ENCODE data around the gene BACE2.
"Not testable (repeated sequence)": the region's sequence is repeated elsewhere in the genome, so short reads cannot be mapped to it uniquely, and the experiment has no call there.

The BACE2 gene

DNA sequence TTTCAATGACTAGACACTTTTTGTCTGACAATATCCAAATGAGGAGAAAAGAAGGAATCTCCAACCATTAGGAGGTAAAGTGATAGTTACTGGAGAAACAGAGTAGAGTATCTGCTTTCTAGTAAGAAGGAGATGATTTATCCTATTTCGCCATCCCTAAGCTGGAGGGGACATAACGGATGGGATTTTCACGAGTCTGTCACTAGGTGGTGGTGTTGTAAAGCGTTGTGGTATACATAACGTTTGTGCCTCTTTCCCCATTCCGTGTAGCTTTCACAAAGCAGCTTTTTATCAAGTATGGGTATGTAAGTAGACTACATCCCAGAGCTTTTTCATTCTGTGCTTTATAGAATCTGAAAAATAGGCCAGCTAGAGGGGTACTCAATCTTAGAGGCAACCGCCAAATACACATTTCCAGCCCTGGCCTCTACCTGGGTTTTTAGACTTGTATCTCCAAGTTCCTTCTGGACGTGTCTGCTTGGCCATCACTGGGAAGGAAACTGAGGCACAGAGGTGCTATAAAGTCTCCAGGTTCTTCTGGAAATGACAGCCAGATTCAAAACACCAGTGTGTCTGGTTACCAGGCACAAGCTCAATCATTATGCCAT, 115.4 kb downstream of the BACE2 start:
- peak; percentile 79 for DNase-seq

DNA sequence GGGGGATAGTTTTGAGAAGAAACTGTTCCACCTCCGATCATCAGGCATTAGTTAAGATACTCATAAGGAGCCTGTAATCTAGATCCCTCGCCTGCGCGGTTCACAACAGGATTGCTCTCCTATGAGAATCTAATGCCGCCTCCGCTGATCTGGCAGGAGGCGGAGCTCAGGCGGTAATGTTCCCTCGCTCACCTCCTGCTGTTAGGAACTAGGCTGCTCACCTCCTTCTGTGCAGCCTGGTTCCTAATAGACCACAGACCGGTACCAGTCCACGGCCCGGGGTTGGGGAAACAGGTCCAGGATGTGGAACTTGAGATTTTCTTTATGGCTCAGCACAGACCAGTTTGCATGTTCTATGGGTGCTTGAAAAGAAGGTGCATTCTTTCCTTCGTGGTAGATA, 121.5 kb downstream of the BACE2 start:
- DNase-seq = no peak

- no peak for DNase-seq
Measured at GRCh38 chr21:41290106-41290799, 122.3 kb downstream of the BACE2 start.

GRCh38 chr21:41294548-41295231, 126.7 kb downstream of the BACE2 start:
- DNase-seq = peak; percentile 44

DNA sequence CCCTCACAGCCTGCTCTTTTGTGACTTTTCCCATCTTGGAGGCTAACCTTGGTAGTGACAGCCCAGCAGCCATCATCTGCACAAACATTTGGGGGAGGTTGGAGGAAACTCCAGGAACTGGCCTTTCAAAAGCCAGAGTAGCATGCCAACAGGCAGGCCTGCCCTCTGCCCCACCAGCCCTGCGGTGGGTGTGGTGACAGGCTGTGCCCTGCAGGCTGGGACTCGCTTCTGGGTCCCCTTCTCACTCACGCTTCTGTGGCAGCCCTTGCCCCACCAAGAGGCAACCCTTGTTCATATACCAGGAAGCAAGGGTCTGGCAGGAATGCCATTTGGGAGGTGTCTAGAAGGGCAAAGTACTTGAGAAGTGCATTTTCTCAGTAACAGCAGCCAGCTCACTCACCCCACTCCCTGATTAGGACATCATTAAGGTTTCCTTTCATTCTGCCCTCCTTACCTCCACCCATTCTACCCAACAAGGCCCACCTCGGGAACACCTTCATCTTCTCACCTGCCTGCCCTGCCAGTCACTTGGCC, 127.8 kb downstream of the BACE2 start:
- no peak for DNase-seq

GRCh38 chr21:41302976-41303375, 135.0 kb downstream of the BACE2 start:
- DNase-seq = no peak

DNA sequence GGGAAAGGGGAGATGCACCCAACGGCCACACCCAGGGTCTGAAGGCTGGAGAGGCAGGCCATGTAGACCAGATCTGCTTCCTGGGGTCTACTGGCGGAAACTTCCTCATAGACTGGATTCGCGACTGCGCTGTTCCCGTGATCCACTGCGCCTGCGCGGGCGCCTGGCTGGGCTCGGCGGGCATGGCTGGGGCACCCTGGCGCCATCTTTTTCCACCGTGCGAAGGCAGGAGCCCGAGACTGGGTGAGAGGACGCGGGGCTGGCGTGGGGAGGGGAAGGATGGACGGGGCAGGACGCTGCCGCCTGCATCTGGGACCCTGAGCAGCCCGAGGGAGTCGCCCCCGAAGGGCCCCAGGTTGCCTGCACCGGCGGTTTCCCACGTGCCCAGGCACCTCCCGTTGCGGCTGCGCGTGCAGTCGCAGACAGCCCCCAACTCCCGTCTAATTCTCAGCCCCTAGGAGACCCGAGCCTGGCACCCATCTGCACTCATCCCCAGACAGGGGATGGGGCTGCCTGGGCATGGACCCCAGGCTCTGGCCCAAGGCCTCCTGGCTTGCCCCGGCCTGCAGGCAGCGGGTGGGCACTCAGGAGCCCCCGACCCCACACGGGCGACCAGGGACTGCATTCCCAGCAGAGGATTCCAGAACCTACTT, 136.2 kb downstream of the BACE2 start:
- no peak for DNase-seq

- no peak for DNase-seq
Measured at GRCh38 chr21:41307219-41307618, 139.3 kb downstream of the BACE2 start.

GRCh38 chr21:41313285-41314164, 145.6 kb downstream of the BACE2 start:
- DNase-seq = not testable (repeated sequence)

GRCh38 chr21:41315726-41316125, 147.8 kb downstream of the BACE2 start:
- no peak for DNase-seq

DNA sequence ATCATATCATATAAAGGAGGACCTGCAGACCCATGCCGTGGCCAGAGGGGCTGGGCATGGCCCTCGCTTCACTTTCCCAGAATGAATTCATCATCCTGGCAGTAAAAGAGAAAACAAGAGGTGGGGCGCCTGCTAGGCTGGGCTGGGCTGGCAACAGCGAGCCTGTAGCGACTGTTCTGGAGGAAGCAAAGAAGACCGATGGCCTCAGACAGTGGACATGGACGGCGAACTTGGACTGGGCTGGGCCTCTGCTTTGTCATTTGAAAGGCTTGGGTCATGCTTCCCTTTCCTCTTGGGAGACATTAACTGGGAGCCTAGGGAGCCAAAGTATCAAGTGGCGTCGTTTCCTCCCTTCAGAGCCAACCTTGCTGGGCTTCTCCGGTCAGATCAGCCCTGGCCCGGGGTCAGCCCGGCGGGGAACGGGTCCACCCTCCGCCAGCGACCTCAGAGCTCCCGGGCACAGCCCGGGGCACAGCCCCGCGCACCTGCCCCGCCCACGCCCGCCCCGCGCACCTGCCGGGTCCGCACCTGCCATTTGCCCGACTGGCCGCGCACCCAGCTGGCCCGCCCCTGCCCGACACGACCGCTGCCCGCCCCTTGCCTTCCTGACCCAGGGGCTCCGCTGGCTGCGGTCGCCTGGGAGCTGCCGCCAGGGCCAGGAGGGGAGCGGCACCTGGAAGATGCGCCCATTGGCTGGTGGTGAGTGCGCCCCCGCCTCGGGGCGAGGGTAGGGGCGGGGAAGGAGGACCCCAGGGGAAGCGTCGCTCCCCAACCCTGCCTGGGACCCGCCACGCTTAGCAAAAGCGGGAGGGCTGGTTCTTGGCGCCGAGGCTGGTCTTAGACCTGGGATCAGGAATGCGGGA, 148.5 kb downstream of the BACE2 start, which contains the start of gene FAM3B:
TSS of gene FAM3B (plus strand) at position 602 of the 863 bp plus-strand sequence. CDS start at position 681, 79 bp downstream.
- peak; percentile 59 for DNase-seq

- DNase-seq = no peak
Measured at GRCh38 chr21:41317063-41317392, 149.1 kb downstream of the BACE2 start.

GRCh38 chr21:41317458-41317857, 149.5 kb downstream of the BACE2 start:
- DNase-seq = peak; percentile 59

- peak; percentile 32 for DNase-seq
Measured at GRCh38 chr21:41318218-41318617, 150.3 kb downstream of the BACE2 start.

- DNase-seq = no peak
Measured at GRCh38 chr21:41319273-41319672, 151.3 kb downstream of the BACE2 start.

DNA sequence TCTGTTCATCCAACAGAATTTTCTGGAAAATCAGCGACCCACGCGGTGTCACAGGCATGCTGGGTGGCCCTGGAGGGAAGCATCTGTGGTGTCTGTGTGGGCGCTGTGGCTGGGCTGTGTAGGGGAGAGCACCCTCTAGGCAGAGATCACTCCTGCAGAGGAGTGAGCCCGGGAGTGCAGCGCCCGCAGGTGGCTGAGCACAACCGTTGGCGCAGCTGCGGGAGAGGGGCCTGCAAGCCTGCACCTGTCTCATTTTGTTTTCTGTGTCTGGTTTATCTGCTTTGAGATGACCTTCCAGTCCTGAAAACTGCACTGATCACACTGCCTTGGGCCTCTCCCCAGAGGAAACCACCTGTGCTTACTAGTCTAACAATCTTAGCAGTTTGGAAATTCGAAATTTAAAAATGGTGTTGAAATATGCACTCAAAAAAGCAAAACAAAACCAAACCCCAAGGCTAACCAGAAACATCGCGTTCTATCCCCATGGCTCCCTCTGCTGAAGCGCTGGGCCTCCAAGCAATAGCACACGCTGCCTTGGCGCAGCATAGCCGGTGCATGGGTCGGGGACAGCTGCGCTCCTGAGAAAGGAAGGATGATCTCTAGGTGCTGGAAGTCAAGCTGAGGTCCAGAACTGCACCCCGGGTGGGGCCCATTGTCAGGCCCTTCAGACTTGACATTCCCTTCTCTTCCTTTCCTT, 153.4 kb downstream of the BACE2 start:
- DNase-seq = peak; percentile 71

GRCh38 chr21:41321908-41322495, 154.0 kb downstream of the BACE2 start:
- no peak for DNase-seq

DNA sequence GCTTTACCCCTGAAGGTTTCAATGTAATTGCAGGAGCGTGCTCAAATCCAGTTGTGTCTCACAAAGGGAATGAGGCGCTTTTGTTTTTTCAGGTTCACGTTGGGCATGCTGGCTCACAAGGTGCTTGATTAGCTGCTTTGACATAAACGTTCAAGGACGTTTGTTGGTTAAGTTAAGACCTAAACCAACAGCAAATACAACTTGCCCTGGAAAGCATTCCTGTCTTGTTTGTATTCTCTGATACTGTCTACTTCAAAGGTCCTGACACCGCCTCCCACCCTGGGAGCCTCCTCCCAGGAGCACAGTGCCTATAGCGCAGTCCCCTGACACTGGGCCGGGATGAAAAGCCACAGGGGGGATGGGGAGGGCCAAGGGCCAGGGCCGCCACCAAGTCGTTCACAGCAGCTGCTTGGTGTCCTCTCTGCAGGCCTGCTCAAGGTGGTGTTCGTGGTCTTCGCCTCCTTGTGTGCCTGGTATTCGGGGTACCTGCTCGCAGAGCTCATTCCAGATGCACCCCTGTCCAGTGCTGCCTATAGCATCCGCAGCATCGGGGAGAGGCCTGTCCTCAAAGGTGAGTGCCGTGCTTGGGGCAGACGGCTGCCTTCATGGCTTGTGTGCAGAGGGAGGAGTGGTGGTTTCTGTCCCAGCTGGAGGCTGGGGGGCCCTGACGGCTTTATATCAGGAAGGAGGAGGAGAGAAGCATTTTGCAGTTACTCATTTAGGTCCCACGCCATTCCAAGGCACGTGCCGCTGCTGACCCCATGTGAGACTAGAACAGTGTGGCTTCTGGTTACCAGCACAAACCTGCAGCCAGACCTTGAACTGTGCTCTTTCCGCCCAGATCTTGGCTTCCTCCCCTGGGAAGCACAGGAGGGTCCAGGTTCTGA, 154.8 kb downstream of the BACE2 start:
- no peak for DNase-seq

Data from DMS153 (cell line).